Transverse colon (tissue), 4 donors: ENCODE results near the gene IPPK. TPM values are rescaled to one million over a fixed set of nuclear protein-coding genes. Genes with fewer than 3 reads are reported as not detected.

Experiments used
- DNase-seq: peaks from one replicate; pipeline ENCODE4 v3.0.0-alpha.2; 2019
- H3K27ac ChIP-seq, 4 donors: fragments of 200-600 bp; sonication (generic); 2 replicates each; pipeline ENCODE4 v1.5.1; 2016 to 2018; ENCODE audit warnings: inconsistent platforms in 4 of 4
- H3K27me3 ChIP-seq: fragments of 200-600 bp; sonication (generic); 2 replicates; pipeline ENCODE4 v1.5.1; 2017; ENCODE audit warnings: inconsistent platforms
- H3K36me3 ChIP-seq, 4 donors: fragments of 200-600 bp; sonication (generic); 2 replicates each; pipeline ENCODE4 v1.5.1; 2017 to 2019; ENCODE audit warnings: inconsistent platforms in 4 of 4
- H3K4me1 ChIP-seq, 4 donors: fragments of 200-600 bp; sonication (generic); 2 replicates each; pipeline ENCODE4 v1.5.1; 2017 to 2020; ENCODE audit warnings: inconsistent platforms in 4 of 4
- H3K4me3 ChIP-seq, 4 donors: fragments of 200-600 bp; sonication (generic); 1 replicate in 1 of 4; 2 replicates in 3 of 4; pipeline versions ENCODE4 v1.5.1 to v1.6.1; 2017 to 2019; ENCODE audit warnings: inconsistent platforms in 4 of 4
- H3K9me3 ChIP-seq, 2 donors: fragments of 200-600 bp; sonication (generic); 2 replicates each; pipeline ENCODE4 v1.5.1; 2017 to 2019; ENCODE audit warnings: inconsistent platforms in 2 of 2
- EP300 ChIP-seq: sonication (generic); formaldehyde crosslinking; IDR thresholded peaks from one replicate; pipeline ENCODE4 v1.6.1; 2017; ENCODE audit warnings: antibody characterized with exemption, low read depth
- POLR2A ChIP-seq: fragments of 450-650 bp; IDR thresholded peaks from one replicate; pipeline ENCODE4 v1.6.1; 2016; ENCODE audit warnings: antibody characterized with exemption, mild to moderate bottlenecking, moderate library complexity
- POLR2AphosphoS5 ChIP-seq, 3 donors: sonication (generic); formaldehyde crosslinking; IDR thresholded peaks; one replicate each; pipeline ENCODE4 v1.6.1; 2016; ENCODE audit warnings: antibody characterized with exemption in 3 of 3
- WGBS, 2 donors: methylation state at CpG; one replicate each; pipeline ENCODE4 v1.1.5; 2018; ENCODE audit warnings: low coverage in 1 of 2; 5-methylcytosine and 5-hydroxymethylcytosine counted together
- in situ Hi-C, 4 donors: fragments of 200-750 bp; cut with MboI; loops; one replicate each; pipeline versions ENCODE4 v1.15.0 to v1.15.1; 2017; ENCODE audit warnings: low sequenced_read_pairs in 3 of 4, low pct_ligation_motif_present in 1 of 4, low pct_unique_long_range_greater_than_20kb in 1 of 4
- intact Hi-C: fragments of 100-400 bp; cut with DNase I; formaldehyde crosslinking; loops from one replicate; pipeline ENCODE4 v1.15.1; 2023; ENCODE audit warnings: low total_unique reads
- total RNA-seq, 4 donors: library from RNA; depleted of rRNA; stranded (reverse); fragments of >200 nt; gene quantifications; one replicate each; pipeline ENCODE4 v1.1.0, GENCODE V29; 2016
- TF ChIP-seq, protein P1 (sequence below), 5 experiments: fragments of 200-600 bp in 3 of 5; fragments of 450-650 bp in 2 of 5; sonication (generic) in 3 of 5; IDR thresholded peaks; 1 replicate in 2 of 5; 2 replicates in 3 of 5; pipeline ENCODE4 v1.5.1; 2016 to 2017; ENCODE audit warnings: antibody characterized with exemption in 5 of 5, inconsistent platforms in 3 of 5, mild to moderate bottlenecking in 2 of 5, moderate library complexity in 1 of 5

IPPK gene
- total RNA-seq, 4 donors from 2014 or later: 6.2 to 12.2 (median 10.1) TPM

DNA sequence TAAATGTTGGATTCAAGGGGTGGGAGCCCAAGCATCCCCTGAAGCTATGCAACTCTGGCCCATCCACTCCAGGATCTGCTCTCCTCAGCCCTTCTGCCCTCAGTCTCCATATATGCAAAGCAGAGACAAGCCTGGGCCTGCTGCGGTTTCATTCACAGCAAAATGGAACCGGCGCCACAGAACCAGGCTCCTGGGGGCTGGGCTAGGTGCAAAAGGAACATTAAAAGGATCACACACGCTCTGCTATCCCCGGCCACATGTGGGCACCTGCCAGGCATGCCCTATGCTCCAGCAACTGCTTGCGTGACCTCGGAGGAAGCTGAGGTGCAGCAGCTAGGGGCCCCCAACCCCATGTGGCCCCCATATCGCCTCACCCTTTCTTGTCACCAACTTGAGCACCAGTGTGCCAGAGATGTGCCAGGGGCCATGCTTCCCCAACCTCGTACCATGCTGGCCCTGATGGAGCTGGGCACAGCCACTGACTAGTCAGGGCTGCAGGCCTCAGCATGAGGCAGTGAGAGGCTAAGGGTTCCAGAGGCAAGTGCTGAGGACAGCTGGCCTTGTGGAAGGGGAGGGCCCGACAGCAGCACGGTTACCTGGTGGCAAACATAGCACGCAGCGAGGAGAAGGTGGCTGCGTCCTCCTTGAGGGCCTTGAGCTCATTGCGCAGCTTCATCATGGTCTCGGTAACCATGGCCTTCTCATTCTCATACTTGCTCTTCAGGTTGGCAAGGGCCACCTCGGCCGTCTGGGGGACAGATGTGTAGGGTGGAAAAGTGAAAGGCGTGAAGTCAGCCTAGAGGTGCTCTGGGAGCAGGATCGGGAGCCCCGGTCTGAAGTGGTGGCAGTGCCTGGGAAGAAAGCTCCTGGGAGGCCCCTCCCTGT lies 47.5 kb upstream of the IPPK start:
- 87% methylated on average over 21 of the region's 21 CpGs; no CpG with 5 or more reads in 1 of the 2 donors for WGBS, 2 donors
- no peaks in the 10 kb centered on the region for H3K27me3 ChIP-seq
- H3K4me3 ChIP-seq: no peak overlapping the region
- peaks cover 0 to 11% (median 6%) of the 10 kb centered on the region in 4 donors for H3K4me1 ChIP-seq
- intact Hi-C loops (loop anchor here (2.0 kb wide), 1 partner anchor 73 kb away; no protein-coding TSS in a partner anchor), in situ Hi-C loops (loop anchor here in 3 of 4 donors (5.0 kb wide), 2 partner anchors 65 to 75 kb away; no protein-coding TSS in a partner anchor)
- no peak overlapping the region for H3K27ac ChIP-seq
- peak; percentile 42 for DNase-seq
- no peaks in the 10 kb centered on the region for H3K9me3 ChIP-seq
- TF ChIP-seq POLR2AphosphoS5 (IDR thresholded peaks at IDR 0.05) (no peak), POLR2A (no peak), EP300 (no peak)
- TF ChIP-seq, protein P1, sequence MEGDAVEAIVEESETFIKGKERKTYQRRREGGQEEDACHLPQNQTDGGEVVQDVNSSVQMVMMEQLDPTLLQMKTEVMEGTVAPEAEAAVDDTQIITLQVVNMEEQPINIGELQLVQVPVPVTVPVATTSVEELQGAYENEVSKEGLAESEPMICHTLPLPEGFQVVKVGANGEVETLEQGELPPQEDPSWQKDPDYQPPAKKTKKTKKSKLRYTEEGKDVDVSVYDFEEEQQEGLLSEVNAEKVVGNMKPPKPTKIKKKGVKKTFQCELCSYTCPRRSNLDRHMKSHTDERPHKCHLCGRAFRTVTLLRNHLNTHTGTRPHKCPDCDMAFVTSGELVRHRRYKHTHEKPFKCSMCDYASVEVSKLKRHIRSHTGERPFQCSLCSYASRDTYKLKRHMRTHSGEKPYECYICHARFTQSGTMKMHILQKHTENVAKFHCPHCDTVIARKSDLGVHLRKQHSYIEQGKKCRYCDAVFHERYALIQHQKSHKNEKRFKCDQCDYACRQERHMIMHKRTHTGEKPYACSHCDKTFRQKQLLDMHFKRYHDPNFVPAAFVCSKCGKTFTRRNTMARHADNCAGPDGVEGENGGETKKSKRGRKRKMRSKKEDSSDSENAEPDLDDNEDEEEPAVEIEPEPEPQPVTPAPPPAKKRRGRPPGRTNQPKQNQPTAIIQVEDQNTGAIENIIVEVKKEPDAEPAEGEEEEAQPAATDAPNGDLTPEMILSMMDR (IDR thresholded peaks at IDR 0.05): no peak
- H3K36me3 ChIP-seq: peaks cover 0 to 56% (median 24%) of the 10 kb centered on the region in 4 donors

DNA sequence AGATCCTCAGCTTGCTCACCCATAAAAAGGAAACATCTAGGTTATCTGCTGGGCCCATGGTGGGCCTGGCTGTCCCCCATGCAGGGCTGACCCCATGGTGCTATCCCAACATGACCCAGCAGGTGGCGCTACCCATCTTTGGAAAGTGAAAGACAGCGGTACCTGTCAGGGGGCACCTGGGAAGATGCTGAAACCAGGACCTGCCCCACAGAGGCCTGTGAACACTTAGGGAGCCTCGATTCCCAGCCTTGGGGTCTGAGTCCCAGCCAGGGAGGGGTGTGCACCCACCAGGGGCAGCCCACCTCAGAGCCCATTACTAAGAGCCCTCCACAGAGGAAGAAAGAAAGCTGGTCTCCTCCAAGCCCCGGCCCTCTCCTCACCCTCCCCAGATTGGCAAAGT lies 46.6 kb upstream of the IPPK start:
- Histone ChIP-seq H3K36me3 (peaks cover 0 to 55% (median 21%) of the 10 kb centered on the region in 4 donors), H3K4me1 (peaks cover 0 to 18% (median 6%) of the 10 kb centered on the region in 4 donors), H3K9me3 (no peaks in the 10 kb centered on the region), H3K4me3 (no peak overlapping the region), H3K27ac (no peak overlapping the region), H3K27me3 (no peaks in the 10 kb centered on the region)
- WGBS, 2 donors: 22% methylated on average over 4 of the region's 4 CpGs; no CpG with 5 or more reads in 1 of the 2 donors
- TF ChIP-seq EP300: no peak
- TF ChIP-seq, protein P1 (IDR thresholded peaks at IDR 0.05): peak; percentile 90 to 94 (median 91)
- TF ChIP-seq POLR2AphosphoS5 (IDR thresholded peaks at IDR 0.05): no peak
- DNase-seq: peak; percentile 80
- in situ Hi-C loops (loop anchor here in 3 of 4 donors (5.0 kb wide), 2 partner anchors 66 to 76 kb away; no protein-coding TSS in a partner anchor), intact Hi-C loops (loop anchor here (2.0 kb wide), 1 partner anchor 74 kb away; no protein-coding TSS in a partner anchor)

DNA sequence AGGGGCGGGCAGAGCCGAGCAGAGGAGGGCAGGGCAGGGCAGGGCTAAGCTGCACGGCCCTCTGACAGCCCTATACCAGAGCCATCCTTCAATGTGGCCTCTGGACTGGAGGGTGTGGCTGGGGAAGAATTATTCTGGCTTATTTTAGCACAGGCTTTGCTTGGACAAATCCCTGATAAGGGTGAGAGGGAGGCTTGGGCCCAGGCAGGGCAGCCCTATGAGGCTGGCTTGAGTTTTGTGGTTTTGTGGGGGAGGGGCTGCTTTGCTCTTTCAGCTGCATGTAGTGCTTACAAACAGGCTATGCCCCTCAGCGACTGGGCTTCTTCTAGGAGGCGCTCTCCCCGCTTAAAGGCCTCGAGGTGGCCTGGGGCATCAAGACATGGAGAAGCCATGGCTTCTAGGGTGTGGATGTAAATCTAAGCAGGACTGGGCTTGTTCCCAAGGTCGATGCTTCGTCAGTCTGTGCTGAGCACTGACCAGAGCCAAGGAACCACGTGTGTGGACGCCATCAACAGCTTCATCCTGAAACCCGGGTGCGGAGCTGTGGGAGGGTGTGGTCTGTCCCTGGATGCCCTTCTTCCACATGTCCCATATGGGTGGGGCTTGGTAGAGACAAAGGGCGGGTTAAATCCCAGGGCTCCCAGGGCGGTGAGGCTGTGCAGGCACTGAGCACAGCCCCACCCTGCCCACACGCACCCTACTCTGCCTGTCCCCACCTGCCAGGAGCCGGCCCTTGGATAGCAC lies 45.7 kb upstream of the IPPK start:
- TF ChIP-seq POLR2A (no peak), EP300 (no peak), POLR2AphosphoS5 (IDR thresholded peaks at IDR 0.05) (no peak)
- TF ChIP-seq, protein P1 (IDR thresholded peaks at IDR 0.05): no peak
- Histone ChIP-seq H3K4me1 (peaks cover 0 to 18% (median 6%) of the 10 kb centered on the region in 4 donors), H3K9me3 (no peaks in the 10 kb centered on the region), H3K27me3 (no peaks in the 10 kb centered on the region), H3K4me3 (no peak overlapping the region), H3K27ac (no peak overlapping the region), H3K36me3 (peaks cover 0 to 48% (median 20%) of the 10 kb centered on the region in 4 donors)
- DNase-seq: no peak
- in situ Hi-C loops: loop anchor here in 3 of 4 donors (5.0 kb wide), 2 partner anchors 67 to 77 kb away; no protein-coding TSS in a partner anchor
- intact Hi-C loops: loop anchor here (2.0 kb wide), 1 partner anchor 75 kb away; no protein-coding TSS in a partner anchor
- 56% methylated on average over 13 of the region's 17 CpGs; no CpG with 5 or more reads in 1 of the 2 donors for WGBS, 2 donors
